Subcutaneous adipose tissue (tissue), 4 donors: Measurements from ENCODE around the gene GPATCH1. TPM values are rescaled to one million over a fixed set of nuclear protein-coding genes. Genes with fewer than 3 reads are reported as not detected.

Experiments used
- CTCF ChIP-seq: fragments of 450-650 bp; IDR thresholded peaks from one replicate; pipeline ENCODE4 v1.5.1; 2016; ENCODE audit warnings: low read depth, mild to moderate bottlenecking, control low read depth, antibody characterized with exemption, moderate library complexity
- total RNA-seq, 4 donors: library from RNA; depleted of rRNA; stranded (reverse); fragments of >200 nt; gene quantifications; one replicate each; pipeline ENCODE4 v1.1.0, GENCODE V29; 2016

GPATCH1 gene
- total RNA-seq, 4 donors from 2014 or later: 6.5 to 14.0 (median 10.5) TPM

- no peak for TF ChIP-seq CTCF
Observed at GRCh38 chr19:33094436-33095067, 13.6 kb downstream of the GPATCH1 start.

- no peak for TF ChIP-seq CTCF
Observed at GRCh38 chr19:33096005-33096404, 15.0 kb downstream of the GPATCH1 start.

- no peak for TF ChIP-seq CTCF
Observed at GRCh38 chr19:33098055-33098534, 17.1 kb downstream of the GPATCH1 start.

GRCh38 chr19:33100894-33101644 lies 20.1 kb downstream of the GPATCH1 start:
- TF ChIP-seq CTCF: no peak

GRCh38 chr19:33102893-33103292 lies 21.9 kb downstream of the GPATCH1 start:
- TF ChIP-seq CTCF: no peak

GRCh38 chr19:33108161-33108560 lies 27.2 kb downstream of the GPATCH1 start:
- no peak for TF ChIP-seq CTCF

- no peak for TF ChIP-seq CTCF
Observed at GRCh38 chr19:33110137-33110910, 29.3 kb downstream of the GPATCH1 start.
